ENCODE measurements around the gene YJEFN3. TPM values are rescaled to one million over a fixed set of nuclear protein-coding genes. Genes with fewer than 3 reads are reported as not detected.

Gene YJEFN3
- total RNA-seq, 4 donors from 2014 or later: 0.18 to 0.31 TPM; not detected in 2

- DNase-seq (no peak), ATAC-seq (no peak)
- intact Hi-C loops (cut with DNase I; ENCODE audit: low total_unique reads): no loop called here
- H3K27me3 ChIP-seq: no peaks in the 10 kb centered on the region
- no peaks in the 10 kb centered on the region for H3K4me1 ChIP-seq
- TF ChIP-seq CTCF (IDR thresholded peaks at IDR 0.05 in 4 of 5, conservative IDR thresholded peaks at IDR 0.05 in 1 of 5) (no peak), POLR2A (IDR thresholded peaks at IDR 0.05) (no peak)
- in situ Hi-C loops (cut with MboI; ENCODE audit: low sequenced_read_pairs in 4 of 4): no loop called here
- H3K27ac ChIP-seq: no peak overlapping the region
- H3K36me3 ChIP-seq: peaks cover 0 to 57% of the 10 kb centered on the region in 2 donors
- no peaks in the 10 kb centered on the region for H3K9me3 ChIP-seq
- H3K4me3 ChIP-seq: no peak overlapping the region
These were observed 22.1 kb upstream of the YJEFN3 start for GRCh38 chr19:19506592-19506991.

- ATAC-seq: no peak
- intact Hi-C loops (cut with DNase I; ENCODE audit: low total_unique reads) (no loop called here), in situ Hi-C loops (cut with MboI; ENCODE audit: low sequenced_read_pairs in 4 of 4) (no loop called here)
- TF ChIP-seq CTCF (IDR thresholded peaks at IDR 0.05 in 4 of 5, conservative IDR thresholded peaks at IDR 0.05 in 1 of 5) (no peak), POLR2A (IDR thresholded peaks at IDR 0.05) (no peak)
- Histone ChIP-seq H3K27me3 (no peaks in the 10 kb centered on the region), H3K27ac (no peak overlapping the region), H3K4me3 (no peak overlapping the region), H3K9me3 (no peaks in the 10 kb centered on the region), H3K36me3 (peaks cover 0 to 50% of the 10 kb centered on the region in 2 donors), H3K4me1 (no peaks in the 10 kb centered on the region)
- no peak for DNase-seq
These were observed 21.4 kb upstream of the YJEFN3 start for GRCh38 chr19:19507354-19507753.

- no peak for DNase-seq
These were observed 20.5 kb upstream of the YJEFN3 start for GRCh38 chr19:19508217-19508616.

GRCh38 chr19:19510432-19510831 is 18.3 kb upstream of the YJEFN3 start:
- in situ Hi-C loops (cut with MboI; ENCODE audit: low sequenced_read_pairs in 4 of 4) (no loop called here), intact Hi-C loops (cut with DNase I; ENCODE audit: low total_unique reads) (no loop called here)
- H3K27me3 ChIP-seq: no peaks in the 10 kb centered on the region

More at GRCh38 chr19:19508217-19508616, 20.5 kb upstream of the YJEFN3 start:
- Histone ChIP-seq H3K27ac (no peak overlapping the region), H3K9me3 (no peaks in the 10 kb centered on the region), H3K4me3 (no peak overlapping the region), H3K4me1 (no peaks in the 10 kb centered on the region), H3K27me3 (no peaks in the 10 kb centered on the region), H3K36me3 (peaks cover 0 to 41% of the 10 kb centered on the region in 2 donors)
- in situ Hi-C loops (cut with MboI; ENCODE audit: low sequenced_read_pairs in 4 of 4): no loop called here
- no peak for ATAC-seq
- intact Hi-C loops (cut with DNase I; ENCODE audit: low total_unique reads): no loop called here
- no peak for TF ChIP-seq POLR2A (IDR thresholded peaks at IDR 0.05)

GRCh38 chr19:19513682-19514081 is 15.0 kb upstream of the YJEFN3 start:
- DNase-seq (no peak), ATAC-seq (no peak)
- no peaks in the 10 kb centered on the region for H3K27me3 ChIP-seq
- no peaks in the 10 kb centered on the region for H3K9me3 ChIP-seq
- in situ Hi-C loops (cut with MboI; ENCODE audit: low sequenced_read_pairs in 4 of 4): no loop called here
- peaks cover 20 to 25% of the 10 kb centered on the region in 2 donors for H3K4me1 ChIP-seq
- no peak overlapping the region for H3K27ac ChIP-seq
- peak overlapping the region in 2 of 4 donors; percentile 28 to 29 for H3K4me3 ChIP-seq
- intact Hi-C loops (cut with DNase I; ENCODE audit: low total_unique reads): no loop called here
- TF ChIP-seq POLR2A (IDR thresholded peaks at IDR 0.05) (no peak), CTCF (IDR thresholded peaks at IDR 0.05 in 4 of 5, conservative IDR thresholded peaks at IDR 0.05 in 1 of 5) (no peak)
- H3K36me3 ChIP-seq: no peaks in the 10 kb centered on the region

More at GRCh38 chr19:19510432-19510831, 18.3 kb upstream of the YJEFN3 start:
- Histone ChIP-seq H3K36me3 (peaks cover 0 to 22% of the 10 kb centered on the region in 2 donors), H3K9me3 (no peaks in the 10 kb centered on the region), H3K27ac (no peak overlapping the region), H3K4me3 (no peak overlapping the region), H3K4me1 (peaks cover 1 to 12% of the 10 kb centered on the region in 2 donors)
- no peak for DNase-seq
- no peak for ATAC-seq
- TF ChIP-seq CTCF (IDR thresholded peaks at IDR 0.05 in 4 of 5, conservative IDR thresholded peaks at IDR 0.05 in 1 of 5) (no peak), POLR2A (IDR thresholded peaks at IDR 0.05) (no peak)
